PC-9 (cell line): Measurements from ENCODE around the gene TBCK. TPM values are rescaled to one million over a fixed set of nuclear protein-coding genes. Genes with fewer than 3 reads are reported as not detected.
A peak's percentile ranks its signal among the peaks of the same experiment; 100 is the strongest.

Experiments
- BruUV-seq: library from RNA; stranded (reverse); fragments of 400-500 nt; replicated peaks from 2 replicates; lab custom pipeline; 2021; lab: Mats Ljungman, UMichigan
- CTCF ChIA-PET: fragments of 300-600 bp; sonication (Branson Sonifier 250); formaldehyde crosslinking; loops from one replicate; lab custom pipeline; 2022; ENCODE audit warnings: antibody characterized with exemption; lab: Charles Lee
- POLR2A ChIA-PET: fragments of 300-600 bp; sonication (Branson Sonifier 250); formaldehyde crosslinking; loops from one replicate; lab custom pipeline; 2022; ENCODE audit warnings: antibody characterized with exemption; ENCODE audit not compliant: unreplicated experiment; lab: Charles Lee
- DNase-seq, 2 experiments: peaks; one replicate each; pipeline versions ENCODE4 v3.0.0 to v3.0.0-alpha.2; 2015 to 2022; ENCODE audit warnings: mixed read lengths in 1 of 2
- H2AFZ ChIP-seq: fragments of 200-600 bp; sonication (generic); 2 replicates; pipeline ENCODE4 v1.8.1; 2017; ENCODE audit warnings: antibody characterized with exemption
- H3F3A ChIP-seq: fragments of 200-600 bp; sonication (generic); 2 replicates; pipeline ENCODE4 v1.8.1; 2017; ENCODE audit warnings: antibody characterized with exemption, mild to moderate bottlenecking, low read depth; ENCODE audit not compliant: insufficient read depth
- H3K27ac ChIP-seq: fragments of 200-600 bp; sonication (generic); 2 replicates; pipeline ENCODE4 v1.6.1; 2016; ENCODE audit warnings: mixed run types
- H3K27me3 ChIP-seq: fragments of 200-600 bp; sonication (generic); 2 replicates; pipeline ENCODE4 v1.6.1; 2016; ENCODE audit warnings: low read depth, mixed run types; ENCODE audit not compliant: insufficient read depth
- H3K36me3 ChIP-seq: fragments of 200-600 bp; sonication (generic); 2 replicates; pipeline ENCODE4 v1.6.1; 2016; ENCODE audit warnings: low read depth, mixed run types
- H3K4me1 ChIP-seq: fragments of 200-600 bp; sonication (generic); replicated peaks from 2 replicates; pipeline ENCODE4 v1.6.1; 2016; ENCODE audit warnings: mixed run types; ENCODE audit not compliant: insufficient read depth
- H3K4me2 ChIP-seq: fragments of 200-600 bp; sonication (generic); 2 replicates; pipeline ENCODE4 v1.6.1; 2017; ENCODE audit warnings: mixed run types
- H3K4me3 ChIP-seq: fragments of 200-600 bp; sonication (generic); 2 replicates; pipeline ENCODE4 v1.6.1; 2016; ENCODE audit warnings: mixed run types
- H3K79me2 ChIP-seq: fragments of 200-600 bp; sonication (generic); 2 replicates; pipeline ENCODE4 v1.6.1; 2017; ENCODE audit warnings: low read depth, mixed run types
- H3K9me2 ChIP-seq: fragments of 200-600 bp; sonication (generic); 2 replicates; pipeline ENCODE4 v1.8.1; 2017; ENCODE audit warnings: mild to moderate bottlenecking; ENCODE audit not compliant: insufficient read depth
- H3K9me3 ChIP-seq: fragments of 200-600 bp; sonication (generic); 2 replicates; pipeline ENCODE4 v1.8.1; 2016; ENCODE audit warnings: low read depth; ENCODE audit not compliant: insufficient read depth
- H4K20me1 ChIP-seq: fragments of 200-600 bp; sonication (generic); 2 replicates; pipeline ENCODE4 v1.8.1; 2017; ENCODE audit not compliant: insufficient read depth
- CTCF ChIP-seq: fragments of 200-600 bp; sonication (generic); conservative IDR thresholded peaks from 2 replicates; pipeline ENCODE4 v1.6.1; 2017; ENCODE audit warnings: mixed run types, antibody characterized with exemption, mild to moderate bottlenecking, moderate library complexity
- EZH2 ChIP-seq: fragments of 200-600 bp; sonication (generic); IDR thresholded peaks from 2 replicates; pipeline ENCODE4 v1.8.0; 2017; ENCODE audit warnings: antibody characterized with exemption, low read depth
- intact Hi-C: fragments of 100-400 bp; cut with micrococcal nuclease; formaldehyde crosslinking; loops from one replicate; pipeline ENCODE4 v1.10.0; 2022; ENCODE audit not compliant: unreplicated experiment
- total RNA-seq: library from RNA; stranded (reverse); gene quantifications from 2 replicates; pipeline ENCODE4 v1.2.3, GENCODE V29; 2021

TBCK gene
- total RNA-seq, 1 experiment from 2014 or later = 18.7 TPM

- Histone ChIP-seq H3K27ac (no peak overlapping the region), H3K79me2 (no peaks in the 10 kb centered on the region), H3K4me3 (no peak overlapping the region), H4K20me1 (no peaks in the 10 kb centered on the region), H3K36me3 (no peaks in the 10 kb centered on the region), H3K4me1 (no peaks in the 10 kb centered on the region), H3F3A (no peaks in the 10 kb centered on the region), H3K4me2 (no peak overlapping the region), H3K9me2 (no peaks in the 10 kb centered on the region), H2AFZ (no peak overlapping the region), H3K27me3 (no peaks in the 10 kb centered on the region), H3K9me3 (no peaks in the 10 kb centered on the region)
- intact Hi-C loops = loop anchor here (10.0 kb wide), 1 partner anchor 239 kb away; no protein-coding TSS in a partner anchor
- no TSS peak for BruUV-seq
- ChIA-PET POLR2A (no interaction called here), CTCF (interaction anchor here (0.7 kb wide), 1 partner anchor 234 kb away, joined by 3 read pairs; no protein-coding TSS in a partner anchor)
- peak; percentile 60 for TF ChIP-seq CTCF
- TF ChIP-seq EZH2 = no peak
- DNase-seq = no peak
These were observed 49.8 kb downstream of the TBCK start for GRCh38 chr4:106266201-106266600.

GRCh38 chr4:106264331-106264728 lies 51.7 kb downstream of the TBCK start:
- H3K79me2 ChIP-seq = no peaks in the 10 kb centered on the region
- no peaks in the 10 kb centered on the region for H3K27me3 ChIP-seq
- no TSS peak for BruUV-seq
- no peak for TF ChIP-seq CTCF
- TF ChIP-seq EZH2 = no peak
- no peaks in the 10 kb centered on the region for H3F3A ChIP-seq
- H3K27ac ChIP-seq = no peak overlapping the region
- H3K4me1 ChIP-seq = no peaks in the 10 kb centered on the region
- no peaks in the 10 kb centered on the region for H3K9me2 ChIP-seq
- H3K4me3 ChIP-seq = no peak overlapping the region
- POLR2A ChIA-PET = no interaction called here
- no peak overlapping the region for H3K4me2 ChIP-seq
- H3K9me3 ChIP-seq = no peaks in the 10 kb centered on the region
- H2AFZ ChIP-seq = no peak overlapping the region
- H3K36me3 ChIP-seq = no peaks in the 10 kb centered on the region
- no peaks in the 10 kb centered on the region for H4K20me1 ChIP-seq
- CTCF ChIA-PET = no interaction called here
- no peak for DNase-seq
- intact Hi-C loops = loop anchor here (10.0 kb wide), 1 partner anchor 240 kb away; no protein-coding TSS in a partner anchor

GRCh38 chr4:106263594-106264330 lies 52.2 kb downstream of the TBCK start:
- no peak overlapping the region for H3K4me3 ChIP-seq
- no TSS peak for BruUV-seq
- no peaks in the 10 kb centered on the region for H3K9me3 ChIP-seq
- no peaks in the 10 kb centered on the region for H3K9me2 ChIP-seq
- no peak for DNase-seq
- ChIA-PET POLR2A (no interaction called here), CTCF (no interaction called here)
- H3K4me2 ChIP-seq = no peak overlapping the region
- no peak for TF ChIP-seq CTCF
- TF ChIP-seq EZH2 = no peak
- no peaks in the 10 kb centered on the region for H3K4me1 ChIP-seq
- no peak overlapping the region for H2AFZ ChIP-seq
- no peak overlapping the region for H3K27ac ChIP-seq
- no peaks in the 10 kb centered on the region for H3K27me3 ChIP-seq
- no peaks in the 10 kb centered on the region for H3F3A ChIP-seq
- no peaks in the 10 kb centered on the region for H3K79me2 ChIP-seq
- intact Hi-C loops = loop anchor here (10.0 kb wide), 1 partner anchor 241 kb away; no protein-coding TSS in a partner anchor
- no peaks in the 10 kb centered on the region for H3K36me3 ChIP-seq
- H4K20me1 ChIP-seq = no peaks in the 10 kb centered on the region
